K562 (cell line): ENCODE data around the gene RYR1. TPM values are rescaled to one million over a fixed set of nuclear protein-coding genes. Genes with fewer than 3 reads are reported as not detected.

Experiments used
- ETV1 ChIP-seq: fragments of 450-650 bp; conservative IDR thresholded peaks from 2 replicates; pipeline ENCODE4 v1.6.1; 2016; ENCODE audit warnings: missing genetic modification characterization, control low read depth, low read depth, missing compliant biosample characterization
- GMEB1 ChIP-seq: fragments of 250-450 bp; sonication (Bioruptor Pico); IDR thresholded peaks from 2 replicates; pipeline ENCODE4 v1.4.0; 2020; ENCODE audit warnings: mild to moderate bottlenecking
- NELFE ChIP-seq: IDR thresholded peaks from 2 replicates; pipeline ENCODE4 v1.6.1; 2011; ENCODE audit warnings: mild to moderate bottlenecking; ENCODE audit not compliant: insufficient read depth, insufficient read length
- NUFIP1 ChIP-seq: fragments of 450-650 bp; IDR thresholded peaks from 2 replicates; pipeline ENCODE4 v1.6.1; 2018; ENCODE audit not compliant: partially characterized antibody
- PHF20 ChIP-seq: fragments of 450-650 bp; IDR thresholded peaks from 2 replicates; pipeline ENCODE4 v1.6.1; 2018; ENCODE audit not compliant: partially characterized antibody
- PHF8 ChIP-seq: fragments of 200-600 bp; sonication (generic); IDR thresholded peaks from 2 replicates; pipeline ENCODE4 v1.6.1; 2012; ENCODE audit warnings: mixed run types, mild to moderate bottlenecking, inconsistent platforms, low read length, moderate library complexity, borderline replicate concordance
- RBM34 ChIP-seq: fragments of 200-400 bp; formaldehyde crosslinking; IDR thresholded peaks from 2 replicates; pipeline ENCODE4 v1.6.1; 2018; ENCODE audit warnings: low read length, borderline replicate concordance; ENCODE audit not compliant: insufficient read depth
- TSHZ1 ChIP-seq: fragments of 250-450 bp; sonication (Bioruptor Pico); IDR thresholded peaks from 2 replicates; pipeline ENCODE4 v1.4.0; 2020; ENCODE audit warnings: mild to moderate bottlenecking, moderate library complexity
- ZFP91 ChIP-seq: sonication (generic); formaldehyde crosslinking; IDR thresholded peaks from 2 replicates; pipeline ENCODE4 v1.8.0; 2022; ENCODE audit warnings: mild to moderate bottlenecking, missing genetic modification reagents
- ZNF830 ChIP-seq: fragments of 250-450 bp; sonication (Bioruptor Pico); IDR thresholded peaks from 2 replicates; pipeline ENCODE4 v1.5.0; 2021; ENCODE audit warnings: mild to moderate bottlenecking
- polyA plus RNA-seq, 8 experiments: library from polyadenylated mRNA; depleted of rRNA in 4 of 8; stranded (reverse) in 5 of 8; unstranded in 3 of 8; fragments of >200 nt; fragmentation: Nextera tagmentation in 2 of 8; fragmentation: Illumina TruSeq in 1 of 8; extraction: Ambion mirVana in 2 of 8; extraction: Trizol in 1 of 8; gene quantifications; 2 replicates each; pipeline versions ENCODE4 v1.2.1 to v1.2.3, GENCODE V29; 2011 to 2014; ENCODE audit warnings: inconsistent platforms in 1 of 8, missing spikeins in 1 of 8
- total RNA-seq, 7 experiments: library from RNA; depleted of rRNA in 6 of 7; stranded (reverse); fragments of >200 nt in 6 of 7; fragmentation: Illumina TruSeq in 2 of 7; extraction: Trizol in 2 of 7; gene quantifications; 2 replicates each; pipeline versions ENCODE4 v1.2.1 to v1.2.3, GENCODE V29; 2011 to 2021; ENCODE audit warnings: low replicate concordance in 1 of 7
- TF ChIP-seq, protein P1 (sequence below): fragments of 450-650 bp; formaldehyde crosslinking; IDR thresholded peaks from 2 replicates; pipeline ENCODE4 v1.4.0; 2022; ENCODE audit warnings: missing genetic modification characterization

The RYR1 gene
- total and polyA plus RNA-seq, 9 of the 15 experiments (the other 6 are each of a cell fraction or from before 2014, with no cell fraction given) = 0.11 to 7.4 (median 3.7) TPM

GRCh38 chr19:38387550-38388348 lies 45.7 kb upstream of the RYR1 start, which contains the start of gene GGN (continued):
- TF ChIP-seq TSHZ1 (CRISPR knock-in tag) (no peak), PHF8 (peak; percentile 52; the same call in 1 of the 2 replicates), ETV1 (tag) (no peak), ZNF830 (no peak), NUFIP1 (no peak), NELFE (no peak), RBM34 (no peak), PHF20 (no peak), GMEB1 (CRISPR knock-in tag) (no peak), ZFP91 (CRISPR knock-in tag) (no peak)
- TF ChIP-seq, protein P1, sequence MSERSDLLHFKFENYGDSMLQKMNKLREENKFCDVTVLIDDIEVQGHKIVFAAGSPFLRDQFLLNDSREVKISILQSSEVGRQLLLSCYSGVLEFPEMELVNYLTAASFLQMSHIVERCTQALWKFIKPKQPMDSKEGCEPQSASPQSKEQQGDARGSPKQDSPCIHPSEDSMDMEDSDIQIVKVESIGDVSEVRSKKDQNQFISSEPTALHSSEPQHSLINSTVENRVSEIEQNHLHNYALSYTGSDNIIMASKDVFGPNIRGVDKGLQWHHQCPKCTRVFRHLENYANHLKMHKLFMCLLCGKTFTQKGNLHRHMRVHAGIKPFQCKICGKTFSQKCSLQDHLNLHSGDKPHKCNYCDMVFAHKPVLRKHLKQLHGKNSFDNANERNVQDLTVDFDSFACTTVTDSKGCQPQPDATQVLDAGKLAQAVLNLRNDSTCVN (CRISPR knock-in tag) = no peak
- TF ChIP-seq, all 486 proteins: peak for 29
